ENCODE measurements around the gene PAEP.

The PAEP gene

DNA sequence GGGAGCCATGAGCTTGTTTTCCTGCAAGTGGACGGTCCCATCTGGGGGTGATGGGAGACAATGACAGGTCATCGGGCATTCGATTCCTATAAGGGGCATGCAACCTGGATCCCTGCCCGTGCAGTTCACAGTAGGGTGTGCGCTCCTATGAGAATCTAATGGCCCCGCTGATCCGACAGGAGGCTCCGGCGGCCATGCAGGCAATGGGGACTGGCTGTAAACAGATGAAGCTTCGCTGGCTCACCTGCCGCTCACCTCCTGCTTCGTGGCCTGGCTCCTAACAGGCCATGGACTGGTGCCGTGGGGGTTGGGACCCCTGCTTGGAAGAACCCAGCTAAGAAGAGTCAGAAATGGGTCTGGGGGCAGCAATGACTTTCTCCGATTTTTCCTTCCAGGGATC is 21.0 kb downstream of the PAEP start:
- intact Hi-C loops (cut with DNase I; ENCODE audit: low total_unique reads): no loop called here
- no peak for TF ChIP-seq CTCF (IDR thresholded peaks at IDR 0.05)

DNA sequence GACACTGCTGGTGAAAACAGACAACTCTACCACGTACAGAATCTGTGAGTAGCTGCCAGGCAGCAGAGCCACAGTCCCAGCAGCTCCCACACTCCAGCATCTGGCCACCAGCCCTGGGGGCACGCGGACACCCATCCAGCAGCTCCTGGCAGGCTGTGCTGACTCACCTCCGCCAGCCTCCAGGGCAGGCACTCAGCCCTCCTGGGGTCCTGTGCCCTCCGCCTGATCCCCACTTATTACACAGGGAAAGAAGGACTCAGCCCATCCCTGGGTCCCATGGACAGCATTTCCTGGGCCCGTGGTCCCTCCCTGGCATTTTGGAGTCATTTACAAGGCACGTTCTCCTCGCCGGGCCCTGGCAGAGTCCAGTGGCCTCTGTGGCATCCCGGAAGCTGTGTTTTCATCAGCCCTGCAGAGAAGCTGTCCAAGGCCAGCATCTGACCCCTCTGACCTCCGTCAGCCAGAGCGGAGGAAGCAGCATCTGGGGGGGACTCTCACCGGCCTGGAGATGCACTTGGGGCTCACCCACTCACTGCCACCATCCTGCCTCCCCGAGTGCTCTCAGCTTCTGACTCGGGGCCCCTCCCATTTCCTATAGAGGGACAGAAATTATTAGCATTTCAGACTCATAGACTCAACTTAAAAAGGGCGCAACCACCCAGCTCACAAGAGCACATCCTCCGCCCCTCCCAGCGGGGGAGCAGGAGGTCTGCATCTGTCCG is 21.6 kb downstream of the PAEP start:
- DNase-seq: no peak
- Histone ChIP-seq H3K9me3 (no peaks in the 10 kb centered on the region), H3K27me3 (peaks cover 0 to 49% of the 10 kb centered on the region in 2 donors), H3K4me1 (no peaks in the 10 kb centered on the region), H3K36me3 (no peaks in the 10 kb centered on the region), H3K4me3 (no peak overlapping the region), H3K27ac (no peak overlapping the region)
- no peak for TF ChIP-seq CTCF (IDR thresholded peaks at IDR 0.05)
- intact Hi-C loops (cut with DNase I; ENCODE audit: low total_unique reads): no loop called here

More for the DNA sequence above, 21.0 kb downstream of the PAEP start:
- Histone ChIP-seq H3K27ac (no peak overlapping the region), H3K4me1 (no peaks in the 10 kb centered on the region), H3K4me3 (no peak overlapping the region), H3K9me3 (no peaks in the 10 kb centered on the region), H3K36me3 (no peaks in the 10 kb centered on the region), H3K27me3 (peaks cover 0 to 49% of the 10 kb centered on the region in 2 donors)
- DNase-seq: no peak

GRCh38 chr9:135583688-135584011 is 22.1 kb downstream of the PAEP start:
- Histone ChIP-seq H3K36me3 (no peaks in the 10 kb centered on the region), H3K27ac (no peak overlapping the region), H3K4me1 (no peaks in the 10 kb centered on the region), H3K9me3 (no peaks in the 10 kb centered on the region), H3K27me3 (peaks cover 0 to 50% of the 10 kb centered on the region in 2 donors), H3K4me3 (no peak overlapping the region)
- no peak for DNase-seq
- no peak for TF ChIP-seq CTCF (IDR thresholded peaks at IDR 0.05)
- intact Hi-C loops (cut with DNase I; ENCODE audit: low total_unique reads): no loop called here

DNA sequence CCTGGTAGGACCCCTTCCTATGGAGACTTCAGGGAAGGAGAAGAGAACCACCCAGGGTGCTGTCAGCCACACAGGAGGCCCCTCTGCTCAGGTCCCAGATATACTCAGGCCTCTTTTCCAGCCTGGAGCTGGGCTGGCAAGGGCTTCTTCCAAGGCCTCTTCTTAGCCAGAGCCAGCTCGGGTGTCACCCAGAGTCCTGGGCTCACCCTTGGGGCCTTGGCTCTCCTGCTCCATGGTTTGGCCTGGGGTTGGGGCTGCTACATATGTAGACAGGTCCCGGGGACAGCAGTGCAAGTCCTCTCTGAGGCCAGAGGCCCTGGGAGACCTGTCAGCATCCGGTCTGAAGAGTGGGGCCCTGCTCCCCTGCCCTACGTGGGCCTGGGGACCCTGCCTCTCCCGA is 22.8 kb downstream of the PAEP start:
- Histone ChIP-seq H3K27me3 (peaks cover 0 to 58% of the 10 kb centered on the region in 2 donors), H3K27ac (no peak overlapping the region), H3K4me3 (no peak overlapping the region), H3K4me1 (no peaks in the 10 kb centered on the region), H3K9me3 (no peaks in the 10 kb centered on the region), H3K36me3 (no peaks in the 10 kb centered on the region)
- no peak for TF ChIP-seq CTCF (IDR thresholded peaks at IDR 0.05)
- intact Hi-C loops (cut with DNase I; ENCODE audit: low total_unique reads): no loop called here
- DNase-seq: no peak

- H3K36me3 ChIP-seq: no peaks in the 10 kb centered on the region
- intact Hi-C loops (cut with DNase I; ENCODE audit: low total_unique reads): no loop called here
- TF ChIP-seq CTCF (IDR thresholded peaks at IDR 0.05): no peak
- DNase-seq: no peak
- no peaks in the 10 kb centered on the region for H3K4me1 ChIP-seq
- no peaks in the 10 kb centered on the region for H3K9me3 ChIP-seq
- H3K27ac ChIP-seq: no peak overlapping the region
- H3K27me3 ChIP-seq: peaks cover 0 to 63% of the 10 kb centered on the region in 2 donors
- H3K4me3 ChIP-seq: no peak overlapping the region
These were observed 23.4 kb downstream of the PAEP start for GRCh38 chr9:135584934-135585333.

Measured in tibial artery (tissue), 4 donors.